Hepatocyte (in vitro differentiated cells): ENCODE measurements around the gene KIF9. TPM values are rescaled to one million over a fixed set of nuclear protein-coding genes. Genes with fewer than 3 reads are reported as not detected.

ENCODE experiments used
- DNase-seq: peaks from one replicate; pipeline ENCODE4 v3.0.0-alpha.2; 2016; ENCODE audit warnings: low spot score
- H2AFZ ChIP-seq: fragments of 200-600 bp; sonication (generic); 2 replicates; pipeline ENCODE4 v1.6.0; 2016; ENCODE audit warnings: antibody characterized with exemption, mild to moderate bottlenecking
- H3K27ac ChIP-seq: fragments of 200-600 bp; sonication (generic); 2 replicates; pipeline ENCODE4 v1.5.1; 2016; ENCODE audit warnings: mild to moderate bottlenecking
- H3K27me3 ChIP-seq: fragments of 200-600 bp; sonication (generic); 2 replicates; pipeline ENCODE4 v1.6.1; 2016
- H3K36me3 ChIP-seq: fragments of 200-600 bp; sonication (generic); replicated peaks from 2 replicates; pipeline ENCODE4 v1.5.1; 2016; ENCODE audit warnings: low read depth; ENCODE audit not compliant: insufficient read depth
- H3K4me1 ChIP-seq: fragments of 200-600 bp; sonication (generic); 2 replicates; pipeline ENCODE4 v1.5.1; 2016; ENCODE audit warnings: mild to moderate bottlenecking, moderate library complexity; ENCODE audit not compliant: insufficient read depth
- H3K4me2 ChIP-seq: fragments of 200-600 bp; sonication (generic); 2 replicates; pipeline ENCODE4 v1.6.0; 2016
- H3K4me3 ChIP-seq: fragments of 200-600 bp; sonication (generic); 2 replicates; pipeline ENCODE4 v1.5.1; 2016; ENCODE audit warnings: mild to moderate bottlenecking
- H3K79me2 ChIP-seq: fragments of 200-600 bp; sonication (generic); 2 replicates; pipeline ENCODE4 v1.6.0; 2017; ENCODE audit warnings: mild to moderate bottlenecking
- H3K9me2 ChIP-seq: fragments of 200-600 bp; sonication (generic); replicated peaks from 2 replicates; pipeline ENCODE4 v1.6.0; 2017; ENCODE audit warnings: mild to moderate bottlenecking; ENCODE audit not compliant: insufficient read depth
- H3K9me3 ChIP-seq: fragments of 200-600 bp; sonication (generic); 2 replicates; pipeline ENCODE4 v1.5.1; 2016; ENCODE audit warnings: low read depth, mild to moderate bottlenecking
- H4K20me1 ChIP-seq: fragments of 200-600 bp; sonication (generic); 2 replicates; pipeline ENCODE4 v1.6.0; 2016; ENCODE audit warnings: mild to moderate bottlenecking; ENCODE audit not compliant: insufficient read depth, poor library complexity, severe bottlenecking
- EZH2 ChIP-seq: fragments of 200-600 bp; sonication (generic); IDR thresholded peaks from 2 replicates; pipeline ENCODE4 v1.6.1; 2016; ENCODE audit warnings: antibody characterized with exemption, mild to moderate bottlenecking, borderline replicate concordance
- EZH2phosphoT487 ChIP-seq: fragments of 200-600 bp; sonication (generic); IDR thresholded peaks from one replicate; pipeline ENCODE4 v1.6.1; 2018; ENCODE audit warnings: antibody characterized with exemption, mild to moderate bottlenecking, low read depth, moderate library complexity; ENCODE audit not compliant: unreplicated experiment, severe bottlenecking
- WGBS: methylation state at CpG from one replicate; pipeline ENCODE4 v1.1.6; 2016; ENCODE audit warnings: low lambda C conversion rate; ENCODE audit errors: missing lambda C conversion rate; 5-methylcytosine and 5-hydroxymethylcytosine counted together
- polyA plus RNA-seq: library from polyadenylated mRNA; unstranded; fragments of >200 nt; fragmentation: Nextera tagmentation; extraction: Ambion mirVana; gene quantifications from 2 replicates; pipeline ENCODE4 v1.2.1, GENCODE V29; 2016
- total RNA-seq: library from RNA; depleted of rRNA; stranded (reverse); fragments of >200 nt; gene quantifications from 2 replicates; pipeline ENCODE4 v1.2.3, GENCODE V29; 2014
- TF ChIP-seq, protein P1 (sequence below): fragments of 200-600 bp; sonication (generic); IDR thresholded peaks from 2 replicates; pipeline ENCODE4 v1.5.1; 2016; ENCODE audit warnings: antibody characterized with exemption, mild to moderate bottlenecking; ENCODE audit not compliant: poor library complexity

The KIF9 gene
- total and polyA plus RNA-seq, 2 experiments from 2014 or later = 4.2 to 5.3 TPM

DNA sequence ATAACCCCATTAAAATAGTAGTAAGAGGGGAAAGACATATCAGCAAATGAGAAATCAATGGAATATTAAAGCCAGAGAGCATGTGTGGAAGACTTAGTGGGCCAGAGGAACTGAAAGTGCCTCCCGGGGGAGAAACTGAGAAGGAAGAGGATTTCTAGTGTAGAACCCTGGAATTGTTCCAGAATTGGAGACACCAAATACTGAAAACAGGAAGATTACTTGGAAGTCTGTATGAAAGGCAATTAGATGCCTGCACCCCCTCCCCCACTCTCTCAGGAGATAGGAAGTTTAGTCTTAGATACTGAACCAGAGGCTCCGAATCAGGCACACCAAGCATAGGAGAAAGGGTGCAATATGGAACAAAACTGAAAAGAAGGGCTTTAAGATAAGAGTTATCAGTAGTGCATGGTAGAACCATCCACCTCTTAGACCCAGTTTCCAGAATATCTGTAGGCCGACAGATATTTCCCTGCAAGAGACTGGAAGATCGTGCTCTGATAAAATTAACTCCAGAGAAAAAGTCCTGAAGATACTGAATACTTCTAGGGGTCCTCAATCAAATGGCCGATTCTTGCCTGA lies 32.6 kb upstream of the KIF9 start:
- no peak for TF ChIP-seq EZH2phosphoT487
- TF ChIP-seq, protein P1, sequence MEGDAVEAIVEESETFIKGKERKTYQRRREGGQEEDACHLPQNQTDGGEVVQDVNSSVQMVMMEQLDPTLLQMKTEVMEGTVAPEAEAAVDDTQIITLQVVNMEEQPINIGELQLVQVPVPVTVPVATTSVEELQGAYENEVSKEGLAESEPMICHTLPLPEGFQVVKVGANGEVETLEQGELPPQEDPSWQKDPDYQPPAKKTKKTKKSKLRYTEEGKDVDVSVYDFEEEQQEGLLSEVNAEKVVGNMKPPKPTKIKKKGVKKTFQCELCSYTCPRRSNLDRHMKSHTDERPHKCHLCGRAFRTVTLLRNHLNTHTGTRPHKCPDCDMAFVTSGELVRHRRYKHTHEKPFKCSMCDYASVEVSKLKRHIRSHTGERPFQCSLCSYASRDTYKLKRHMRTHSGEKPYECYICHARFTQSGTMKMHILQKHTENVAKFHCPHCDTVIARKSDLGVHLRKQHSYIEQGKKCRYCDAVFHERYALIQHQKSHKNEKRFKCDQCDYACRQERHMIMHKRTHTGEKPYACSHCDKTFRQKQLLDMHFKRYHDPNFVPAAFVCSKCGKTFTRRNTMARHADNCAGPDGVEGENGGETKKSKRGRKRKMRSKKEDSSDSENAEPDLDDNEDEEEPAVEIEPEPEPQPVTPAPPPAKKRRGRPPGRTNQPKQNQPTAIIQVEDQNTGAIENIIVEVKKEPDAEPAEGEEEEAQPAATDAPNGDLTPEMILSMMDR = no peak
- no peak for TF ChIP-seq EZH2
- Histone ChIP-seq H3K36me3 (no peaks in the 10 kb centered on the region), H3K9me3 (no peaks in the 10 kb centered on the region), H3K27me3 (no peaks in the 10 kb centered on the region), H3K9me2 (no peaks in the 10 kb centered on the region), H3K27ac (no peak overlapping the region), H4K20me1 (no peaks in the 10 kb centered on the region), H3K4me2 (no peak overlapping the region), H3K4me3 (no peak overlapping the region), H3K4me1 (no peaks in the 10 kb centered on the region), H2AFZ (no peak overlapping the region), H3K79me2 (peaks cover 9% of the 10 kb centered on the region)
- WGBS = 79% methylated on average over 5 of the region's 5 CpGs
- no peak for DNase-seq

DNA sequence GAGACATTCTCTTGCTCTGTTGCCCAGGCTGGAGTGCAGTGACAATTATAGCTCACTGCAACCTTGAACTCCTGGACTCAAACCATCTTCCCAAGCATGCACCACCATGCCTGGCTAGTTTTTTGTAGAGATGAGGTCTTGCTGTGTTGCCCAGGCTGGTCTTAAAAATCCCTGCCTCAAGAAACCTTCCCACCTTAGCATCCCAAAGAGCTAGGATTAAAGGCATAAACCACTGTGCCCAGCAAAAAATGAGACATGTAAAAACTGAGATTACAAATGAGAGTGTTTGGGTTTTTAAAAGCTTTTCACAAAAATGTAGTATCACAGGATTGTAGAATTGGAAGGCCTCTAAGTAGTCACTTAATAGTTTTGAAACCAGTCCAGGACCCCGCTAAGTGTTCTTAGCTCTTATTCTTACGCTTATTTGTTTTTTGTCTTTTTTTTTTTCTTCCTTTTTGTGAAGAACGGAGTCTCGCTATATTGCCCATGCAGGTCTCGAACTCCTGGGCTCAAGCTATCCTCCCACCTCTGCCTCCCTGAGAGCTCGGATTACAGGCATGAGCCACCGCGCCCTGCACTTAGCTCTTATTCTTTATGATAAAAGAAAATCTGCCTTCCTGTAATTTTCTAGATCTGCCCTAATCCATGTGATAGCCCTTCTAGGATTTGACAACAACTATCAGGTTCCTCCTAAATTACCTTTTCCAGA lies 31.6 kb upstream of the KIF9 start:
- DNase-seq = no peak
- H3K4me2 ChIP-seq = no peak overlapping the region
- H4K20me1 ChIP-seq = no peaks in the 10 kb centered on the region
- H3K4me1 ChIP-seq = no peaks in the 10 kb centered on the region
- H3K9me2 ChIP-seq = no peaks in the 10 kb centered on the region
- no peaks in the 10 kb centered on the region for H3K9me3 ChIP-seq
- TF ChIP-seq EZH2 = no peak
- no peak for TF ChIP-seq EZH2phosphoT487
- TF ChIP-seq, protein P1 = no peak
- H3K27ac ChIP-seq = no peak overlapping the region
- H3K27me3 ChIP-seq = no peaks in the 10 kb centered on the region
- 82% methylated on average over 8 of the region's 8 CpGs for WGBS
- H3K36me3 ChIP-seq = no peaks in the 10 kb centered on the region
- no peak overlapping the region for H2AFZ ChIP-seq
- peaks cover 11% of the 10 kb centered on the region for H3K79me2 ChIP-seq
- H3K4me3 ChIP-seq = no peak overlapping the region

DNA sequence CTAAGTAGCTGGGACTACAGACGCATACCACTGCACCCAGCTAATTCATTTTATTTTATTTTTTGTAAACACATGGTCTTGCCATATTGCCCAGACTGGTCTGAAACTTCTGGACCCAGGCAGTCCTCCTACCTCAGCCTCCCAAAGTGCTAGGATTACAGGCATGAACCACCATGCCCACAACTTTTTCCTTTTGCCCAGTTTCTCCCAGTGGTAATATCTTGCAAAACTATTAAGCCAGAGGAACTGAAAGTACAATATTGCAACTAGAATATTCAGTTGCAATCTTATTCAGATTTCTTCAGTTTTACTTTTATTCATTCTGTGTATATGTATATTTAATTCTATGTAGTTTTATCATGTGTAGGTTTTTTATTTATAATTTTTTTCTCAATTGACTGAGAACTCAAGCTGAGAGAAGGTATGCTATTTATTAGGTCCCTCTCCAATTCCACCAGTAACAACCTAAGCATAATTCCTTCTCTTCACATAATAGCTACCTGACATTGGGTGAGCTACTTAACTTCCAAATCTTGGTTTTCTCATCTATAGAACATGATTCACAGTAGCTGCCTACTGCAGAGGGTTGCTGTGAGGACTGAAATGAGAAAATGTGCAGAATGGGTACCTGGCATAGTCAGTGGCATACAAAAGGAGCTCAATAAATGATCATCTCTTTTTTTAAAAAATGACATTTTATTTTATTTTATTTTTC lies 30.9 kb upstream of the KIF9 start:
- TF ChIP-seq EZH2 (no peak), EZH2phosphoT487 (no peak)
- TF ChIP-seq, protein P1 = no peak
- no peaks in the 10 kb centered on the region for H3K27me3 ChIP-seq
- H3K4me2 ChIP-seq = no peak overlapping the region
- DNase-seq = no peak
- no peaks in the 10 kb centered on the region for H3K9me2 ChIP-seq
- 96% methylated on average over 1 of the region's 1 CpG for WGBS
- no peak overlapping the region for H3K4me3 ChIP-seq
- no peaks in the 10 kb centered on the region for H3K4me1 ChIP-seq
- H3K79me2 ChIP-seq = peaks cover 11% of the 10 kb centered on the region
- no peaks in the 10 kb centered on the region for H3K9me3 ChIP-seq
- H4K20me1 ChIP-seq = no peaks in the 10 kb centered on the region
- no peak overlapping the region for H2AFZ ChIP-seq
- H3K36me3 ChIP-seq = no peaks in the 10 kb centered on the region
- H3K27ac ChIP-seq = no peak overlapping the region
